Mononuclear cell (primary cell): ENCODE measurements around the gene PIP5K1A. TPM values are rescaled to one million over a fixed set of nuclear protein-coding genes. Genes with fewer than 3 reads are reported as not detected.
"Not testable (repeated sequence)": the region's sequence is repeated elsewhere in the genome, so short reads cannot be mapped to it uniquely, and the experiment has no call there.

Experiments
- H3K27me3 ChIP-seq: 2 replicates; pipeline ENCODE4 v1.6.0; 2011; ENCODE audit warnings: low read length, control low read depth; ENCODE audit not compliant: insufficient read depth
- H3K4me1 ChIP-seq: 2 replicates; pipeline ENCODE4 v1.5.1; 2011; ENCODE audit warnings: mild to moderate bottlenecking, low read length, control low read depth; ENCODE audit not compliant: insufficient read depth
- H3K4me3 ChIP-seq: 2 replicates; pipeline ENCODE4 v1.5.1; 2011; ENCODE audit warnings: mild to moderate bottlenecking, low read length, moderate library complexity
- H3K9me3 ChIP-seq: 2 replicates; pipeline ENCODE4 v1.5.1; 2011; ENCODE audit warnings: low read depth, mild to moderate bottlenecking, control low read depth, low read length
- total RNA-seq: library from RNA; depleted of rRNA; stranded (reverse); fragments of >200 nt; gene quantifications from one replicate; pipeline ENCODE4 v1.2.3, GENCODE V29; 2012

The PIP5K1A gene
- total RNA-seq, 1 donor = 46.7 TPM

DNA sequence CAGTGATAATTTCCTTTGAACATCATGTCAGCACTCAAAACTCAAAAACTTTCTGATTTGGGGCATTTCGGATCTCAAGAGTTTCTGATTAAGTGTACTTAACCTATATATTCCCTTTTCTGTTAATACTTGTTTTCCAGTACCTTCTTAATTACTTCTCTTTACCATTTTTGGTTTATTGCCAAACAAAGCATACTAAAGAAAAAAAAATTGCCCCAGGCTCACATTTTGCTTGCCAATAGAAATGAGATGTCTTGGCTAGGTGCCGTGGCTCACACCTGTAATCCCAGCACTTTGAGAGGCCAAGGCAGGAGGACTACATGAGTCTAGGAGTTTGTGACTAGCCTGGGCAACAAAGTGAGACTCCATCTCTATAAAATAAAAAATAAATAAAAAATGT is 61.0 kb downstream of the PIP5K1A start:
- Histone ChIP-seq H3K9me3 (no peaks in the 10 kb centered on the region), H3K4me1 (peaks cover 27% of the 10 kb centered on the region), H3K27me3 (no peaks in the 10 kb centered on the region), H3K4me3 (no peak overlapping the region)

DNA sequence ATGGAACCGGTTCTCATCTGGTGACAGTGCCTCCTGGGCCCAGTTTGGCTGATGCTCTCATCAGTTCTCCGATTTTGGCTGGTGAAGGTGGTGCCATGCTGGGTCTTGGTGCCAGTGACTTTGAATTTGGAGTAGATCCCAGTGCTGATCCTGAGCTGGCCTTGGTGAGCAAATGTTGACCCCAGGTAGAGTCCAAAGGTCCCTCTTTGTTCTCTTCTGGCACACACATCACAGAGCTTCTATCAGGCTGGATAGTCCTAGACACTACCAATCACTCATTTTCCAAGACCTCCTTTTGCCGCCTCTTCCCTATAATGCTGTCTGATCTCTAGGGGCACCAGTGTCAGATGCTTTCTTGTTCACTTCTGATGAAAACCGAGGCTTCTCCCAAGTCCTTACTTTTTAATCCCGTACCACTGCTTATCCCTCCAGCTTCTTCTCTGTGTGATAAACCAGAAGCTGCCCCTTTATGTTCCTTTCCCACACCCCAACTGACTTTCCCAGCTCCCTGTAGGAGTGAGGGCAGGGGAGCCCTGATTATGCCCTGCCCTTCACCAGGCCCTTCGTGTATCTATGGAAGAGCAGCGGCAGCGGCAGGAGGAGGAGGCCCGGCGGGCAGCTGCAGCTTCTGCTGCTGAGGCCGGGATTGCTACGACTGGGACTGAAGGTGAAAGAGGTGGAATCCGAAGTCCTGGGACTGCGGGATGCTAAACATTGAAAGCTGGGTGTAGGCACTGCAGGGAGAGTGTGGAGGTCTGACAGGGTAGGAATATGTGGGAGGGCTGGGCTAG is 67.3 kb downstream of the PIP5K1A start:
- H3K4me3 ChIP-seq = no peak overlapping the region
- peaks cover 12% of the 10 kb centered on the region for H3K4me1 ChIP-seq
- no peaks in the 10 kb centered on the region for H3K27me3 ChIP-seq
- no peaks in the 10 kb centered on the region for H3K9me3 ChIP-seq

DNA sequence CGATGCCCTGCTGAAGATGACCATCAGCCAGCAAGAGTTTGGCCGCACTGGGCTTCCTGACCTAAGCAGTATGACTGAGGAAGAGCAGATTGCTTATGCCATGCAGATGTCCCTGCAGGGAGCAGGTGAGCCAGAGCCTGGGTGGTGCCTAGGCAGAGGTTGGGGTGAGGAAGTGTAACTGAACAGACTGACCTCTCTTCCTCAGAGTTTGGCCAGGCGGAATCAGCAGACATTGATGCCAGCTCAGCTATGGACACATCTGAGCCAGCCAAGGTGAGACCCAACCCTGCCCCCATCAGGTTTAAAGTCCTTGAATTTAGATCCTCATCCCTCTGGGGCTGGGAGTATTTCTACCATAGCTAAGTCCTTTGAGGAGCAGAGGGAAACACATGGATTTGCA is 68.0 kb downstream of the PIP5K1A start:
- Histone ChIP-seq H3K4me1 (peaks cover 12% of the 10 kb centered on the region), H3K27me3 (no peaks in the 10 kb centered on the region), H3K9me3 (no peaks in the 10 kb centered on the region), H3K4me3 (no peak overlapping the region)

GRCh38 chr1:151266821-151267220 is 68.5 kb downstream of the PIP5K1A start:
- H3K9me3 ChIP-seq = no peaks in the 10 kb centered on the region
- H3K4me3 ChIP-seq = no peak overlapping the region
- no peaks in the 10 kb centered on the region for H3K27me3 ChIP-seq
- H3K4me1 ChIP-seq = peaks cover 12% of the 10 kb centered on the region

DNA sequence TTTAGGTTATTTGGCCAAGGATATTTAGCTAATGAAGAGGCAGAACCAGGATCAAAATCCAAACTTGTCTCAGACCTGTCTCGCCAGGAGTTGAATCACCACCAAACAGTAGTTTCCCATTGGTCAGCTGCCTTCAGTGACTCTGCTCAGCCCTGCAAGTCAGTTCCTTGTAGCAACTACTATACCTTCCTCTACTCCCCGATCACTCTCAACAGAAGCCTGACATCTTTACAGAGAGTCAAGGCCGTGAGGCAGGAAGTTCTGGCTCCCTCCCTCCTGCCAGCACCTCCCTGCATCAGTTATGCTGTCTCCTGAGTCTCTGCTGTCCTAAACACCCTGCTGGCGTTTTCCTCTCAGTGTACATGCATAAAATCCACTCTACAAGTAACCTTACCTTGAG is 69.4 kb downstream of the PIP5K1A start:
- Histone ChIP-seq H3K4me1 (peaks cover 12% of the 10 kb centered on the region), H3K9me3 (no peaks in the 10 kb centered on the region), H3K27me3 (no peaks in the 10 kb centered on the region), H3K4me3 (no peak overlapping the region)

- Histone ChIP-seq H3K4me1 (peaks cover 42% of the 10 kb centered on the region), H3K4me3 (no peak overlapping the region), H3K27me3 (no peaks in the 10 kb centered on the region), H3K9me3 (no peaks in the 10 kb centered on the region)
These were observed 75.6 kb downstream of the PIP5K1A start for GRCh38 chr1:151273924-151274466.

DNA sequence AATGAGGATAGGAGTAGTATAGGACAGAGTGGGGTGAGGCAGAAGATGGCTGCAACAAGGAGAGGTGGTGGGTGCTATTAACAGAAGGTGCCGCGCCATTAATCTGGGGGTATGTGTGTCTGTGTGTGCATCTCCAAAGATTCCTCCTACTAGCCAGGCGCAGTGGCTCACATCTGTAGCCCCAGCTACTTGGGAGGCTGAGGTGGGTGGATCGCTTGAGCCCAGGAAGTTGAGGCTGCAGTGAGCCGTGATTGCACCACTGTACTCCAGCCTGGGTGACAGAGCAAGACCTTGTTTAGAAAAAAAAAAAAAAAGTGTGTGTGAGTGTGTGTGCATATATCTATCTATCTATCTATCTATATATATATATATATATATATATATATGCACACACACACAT is 77.0 kb downstream of the PIP5K1A start:
- peaks cover 52% of the 10 kb centered on the region for H3K4me1 ChIP-seq
- H3K9me3 ChIP-seq, H3K4me3 ChIP-seq, H3K27me3 ChIP-seq: not testable (repeated sequence)

GRCh38 chr1:151277249-151277648 is 78.9 kb downstream of the PIP5K1A start:
- Histone ChIP-seq H3K4me1 (peaks cover 59% of the 10 kb centered on the region), H3K9me3 (no peaks in the 10 kb centered on the region), H3K27me3 (no peaks in the 10 kb centered on the region), H3K4me3 (no peak overlapping the region)

DNA sequence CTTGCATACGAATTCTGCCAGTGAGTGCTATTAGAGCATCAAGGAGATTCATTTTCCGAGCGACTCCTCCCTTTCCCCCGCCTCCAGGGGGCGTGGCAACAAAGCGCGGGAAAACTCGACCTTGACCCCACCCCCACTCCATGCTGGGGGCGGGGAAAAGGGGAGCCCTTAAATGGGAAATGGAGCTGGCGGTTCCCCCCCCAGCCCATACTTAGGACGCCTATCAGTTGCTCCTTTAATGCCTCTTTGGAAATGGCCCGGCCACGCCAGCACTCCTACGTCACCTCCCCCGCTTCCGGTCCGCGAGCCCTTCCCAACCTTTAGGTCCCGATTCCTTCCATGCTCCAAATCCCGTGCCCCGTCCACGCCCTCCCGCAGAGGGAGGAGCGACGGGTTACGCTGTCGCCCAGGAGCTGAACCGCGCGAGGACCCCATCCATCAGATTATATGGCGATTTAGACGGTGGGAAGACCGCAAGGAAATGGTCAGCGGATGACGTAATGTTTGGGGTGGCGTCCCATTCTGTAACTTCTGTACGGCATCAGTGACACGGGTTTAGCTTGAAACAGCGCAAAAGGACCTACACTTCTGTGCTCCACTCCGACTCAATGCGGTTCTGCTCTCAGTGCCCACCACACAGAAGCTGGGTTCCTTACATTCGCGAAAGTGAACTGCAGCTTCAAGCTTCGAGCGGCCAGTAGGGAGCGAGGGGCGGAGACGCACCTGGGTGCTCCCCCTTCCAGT is 83.0 kb downstream of the PIP5K1A start:
- peak overlapping the region; percentile 84 for H3K4me3 ChIP-seq
- no peaks in the 10 kb centered on the region for H3K27me3 ChIP-seq
- H3K9me3 ChIP-seq = no peaks in the 10 kb centered on the region
- peaks cover 61% of the 10 kb centered on the region for H3K4me1 ChIP-seq

- Histone ChIP-seq H3K4me1 (peaks cover 52% of the 10 kb centered on the region), H3K4me3 (peak within 1 kb of the TSS; percentile 84), H3K27me3 (no peaks in the 10 kb centered on the region), H3K9me3 (no peaks in the 10 kb centered on the region)
These were observed 83.9 kb downstream of the PIP5K1A start, which contains the start of gene ZNF687 for GRCh38 chr1:151281969-151282882. Gene ZNF687, plus strand, starts transcription at chr1:151282299. Its CDS starts 3,993 bp downstream, at chr1:151286292.

DNA sequence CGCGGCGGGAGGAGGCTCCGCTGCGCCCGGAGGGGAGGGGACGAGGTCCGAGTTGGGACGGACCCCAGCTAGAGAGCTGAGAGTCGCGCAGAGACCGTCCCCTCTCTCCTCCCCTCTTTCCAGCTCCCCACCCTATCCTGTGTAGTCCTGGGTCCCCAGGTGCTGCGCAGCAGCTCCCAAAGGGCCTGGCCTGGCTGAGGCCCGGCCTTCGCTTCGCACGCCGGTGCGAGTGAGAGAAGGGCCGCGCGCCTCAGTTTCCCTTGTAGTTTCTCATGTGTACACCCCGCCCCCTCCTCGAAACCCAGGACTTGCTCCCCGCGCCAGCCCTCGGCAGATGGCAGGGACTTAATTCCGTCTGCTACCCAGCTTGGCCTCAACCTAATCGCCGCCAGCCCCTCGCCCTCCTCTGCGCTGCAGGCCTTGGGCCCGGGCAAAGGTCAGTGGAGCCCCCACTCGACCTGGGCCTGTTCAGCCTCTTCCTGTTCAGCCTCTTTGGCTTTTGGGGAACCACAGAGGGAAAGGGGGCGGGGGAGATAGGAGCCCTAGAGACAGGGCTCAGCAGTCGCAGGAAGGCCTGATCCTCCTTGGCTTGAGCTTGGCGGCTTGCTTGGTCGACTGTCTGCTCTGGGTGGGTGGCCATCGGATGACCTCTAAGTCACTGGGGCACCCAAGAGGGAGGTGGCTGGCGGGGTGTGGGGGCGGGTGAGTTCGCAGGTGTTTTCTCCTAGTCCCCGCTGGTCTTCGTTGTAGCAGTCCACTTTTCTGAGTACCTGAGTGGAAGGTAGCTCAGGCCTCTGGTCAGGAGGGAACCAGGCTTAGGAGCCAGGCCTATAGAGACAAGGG is 84.8 kb downstream of the PIP5K1A start:
- no peaks in the 10 kb centered on the region for H3K27me3 ChIP-seq
- H3K4me3 ChIP-seq = peak overlapping the region; percentile 84
- H3K9me3 ChIP-seq = no peaks in the 10 kb centered on the region
- H3K4me1 ChIP-seq = peaks cover 44% of the 10 kb centered on the region

DNA sequence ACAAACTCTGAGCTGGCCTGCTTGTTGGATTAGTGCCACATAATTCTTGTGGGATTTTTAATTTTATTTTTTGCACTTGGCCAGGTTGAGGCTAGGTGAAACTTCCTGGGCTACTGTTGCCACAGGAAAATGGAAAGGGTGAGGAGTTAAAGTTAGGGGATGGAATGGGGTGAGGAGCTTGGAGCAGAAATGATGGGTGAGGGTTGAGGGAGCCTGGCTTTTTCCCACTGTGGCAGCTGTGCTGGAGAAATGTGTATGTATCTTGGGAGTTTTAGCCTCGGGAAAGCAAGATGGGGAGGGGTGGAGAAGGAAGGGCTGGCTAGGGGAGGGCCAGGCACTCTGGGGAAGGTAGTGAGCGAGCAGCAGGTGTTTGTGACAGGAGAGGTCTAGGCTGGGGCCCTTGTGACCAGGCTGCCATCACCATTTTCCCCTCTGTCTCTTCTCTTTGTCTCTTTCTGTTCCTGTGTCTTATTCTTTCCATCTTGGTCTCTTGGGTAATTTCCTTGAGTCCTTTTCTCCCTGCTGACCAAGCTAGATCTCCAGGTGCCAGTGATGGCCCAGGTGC is 85.7 kb downstream of the PIP5K1A start:
- Histone ChIP-seq H3K4me1 (peaks cover 39% of the 10 kb centered on the region), H3K4me3 (no peak overlapping the region), H3K9me3 (no peaks in the 10 kb centered on the region), H3K27me3 (no peaks in the 10 kb centered on the region)

- H3K4me3 ChIP-seq = no peak overlapping the region
- no peaks in the 10 kb centered on the region for H3K9me3 ChIP-seq
- H3K4me1 ChIP-seq = peaks cover 36% of the 10 kb centered on the region
- H3K27me3 ChIP-seq = no peaks in the 10 kb centered on the region
These were observed 88.4 kb downstream of the PIP5K1A start for GRCh38 chr1:151286619-151287340.
